K562 (cell line): ENCODE measurements around the gene NOP14. TPM values are rescaled to one million over a fixed set of nuclear protein-coding genes. Genes with fewer than 3 reads are reported as not detected.

ENCODE experiments used
- ARID1B ChIP-seq: fragments of 450-650 bp; IDR thresholded peaks from 2 replicates; pipeline ENCODE4 v1.6.1; 2016; ENCODE audit warnings: antibody characterized with exemption, mild to moderate bottlenecking, inconsistent platforms
- ATF1 ChIP-seq, 2 experiments: fragments of 450-650 bp in 1 of 2; IDR thresholded peaks; 2 replicates each; pipeline ENCODE4 v1.6.1; 2016; ENCODE audit warnings: missing compliant biosample characterization in 1 of 2, missing genetic modification characterization in 1 of 2
- BMI1 ChIP-seq: fragments of 150-350 bp; IDR thresholded peaks from 2 replicates; pipeline ENCODE4 v1.6.1; 2014; ENCODE audit warnings: low read length
- CBX8 ChIP-seq: fragments of 200-600 bp; sonication (generic); IDR thresholded peaks from 2 replicates; pipeline ENCODE4 v1.6.1; 2012; ENCODE audit warnings: borderline replicate concordance, mixed run types, low read depth, mild to moderate bottlenecking, moderate library complexity, mixed read lengths, low read length, control low read depth, inconsistent platforms; ENCODE audit not compliant: poor library complexity, severe bottlenecking; ENCODE audit errors: extremely low read depth
- CHD1 ChIP-seq: fragments of 200-600 bp; sonication (generic); IDR thresholded peaks from one replicate; pipeline ENCODE4 v1.6.1; 2012; ENCODE audit warnings: mild to moderate bottlenecking, moderate library complexity, low read length, inconsistent platforms
- CHD2 ChIP-seq: IDR thresholded peaks from 2 replicates; pipeline ENCODE4 v1.6.1; 2011; ENCODE audit warnings: low read depth, low read length
- ERF ChIP-seq: fragments of 450-650 bp; formaldehyde crosslinking; IDR thresholded peaks from 2 replicates; pipeline ENCODE4 v1.4.0; 2020; ENCODE audit warnings: mild to moderate bottlenecking, mixed read lengths
- HDAC3 ChIP-seq: fragments of 450-650 bp; IDR thresholded peaks from 2 replicates; pipeline ENCODE4 v1.6.1; 2018; ENCODE audit warnings: borderline replicate concordance, mild to moderate bottlenecking, moderate library complexity; ENCODE audit not compliant: partially characterized antibody
- LARP7 ChIP-seq: fragments of 450-650 bp; IDR thresholded peaks from 2 replicates; pipeline ENCODE4 v1.6.1; 2016
- MCM2 ChIP-seq: fragments of 450-650 bp; IDR thresholded peaks from 2 replicates; pipeline ENCODE4 v1.6.1; 2017; ENCODE audit warnings: low read depth, mild to moderate bottlenecking
- MEF2D ChIP-seq: conservative IDR thresholded peaks from 2 replicates; pipeline ENCODE4 v1.6.1; 2016; ENCODE audit warnings: low read depth, missing genetic modification characterization, missing compliant biosample characterization
- MXI1 ChIP-seq: IDR thresholded peaks from 2 replicates; pipeline ENCODE4 v1.6.1; 2011; ENCODE audit warnings: low read depth, mild to moderate bottlenecking, improper control_type of control experiment, low read length
- MYC ChIP-seq, 2 experiments: fragments of 250-450 bp in 1 of 2; sonication (Bioruptor Pico) in 1 of 2; IDR thresholded peaks; 2 replicates each; pipeline versions ENCODE4 v1.5.1 to v1.6.1; 2012 to 2021; ENCODE audit warnings: low read depth in 2 of 2, borderline replicate concordance in 1 of 2, improper control_type of control experiment in 1 of 2, low read length in 1 of 2, mild to moderate bottlenecking in 1 of 2, moderate library complexity in 1 of 2
- RBM34 ChIP-seq: fragments of 200-400 bp; formaldehyde crosslinking; IDR thresholded peaks from 2 replicates; pipeline ENCODE4 v1.6.1; 2018; ENCODE audit warnings: low read length, borderline replicate concordance; ENCODE audit not compliant: insufficient read depth
- SLC30A9 ChIP-seq: fragments of 250-450 bp; sonication (Bioruptor Pico); IDR thresholded peaks from 2 replicates; pipeline ENCODE4 v1.8.0; 2022; ENCODE audit warnings: mild to moderate bottlenecking, moderate library complexity
- TCFL5 ChIP-seq: fragments of 250-450 bp; sonication (Bioruptor Pico); conservative IDR thresholded peaks from 2 replicates; pipeline ENCODE4 v1.6.1; 2021; ENCODE audit warnings: mild to moderate bottlenecking, moderate library complexity, matching md5 sums
- TGIF2 ChIP-seq: sonication (generic); formaldehyde crosslinking; IDR thresholded peaks from 2 replicates; pipeline ENCODE4 v1.8.1; 2022; ENCODE audit warnings: mild to moderate bottlenecking, missing genetic modification reagents, moderate library complexity
- ZNF146 ChIP-seq: IDR thresholded peaks from one replicate; pipeline ENCODE4 v1.6.1; 2018; ENCODE audit warnings: missing compliant biosample characterization; ENCODE audit not compliant: unreplicated experiment
- ZNF324 ChIP-seq: fragments of 250-450 bp; sonication (Bioruptor Pico); IDR thresholded peaks from 2 replicates; pipeline ENCODE4 v1.4.0; 2020; ENCODE audit warnings: mild to moderate bottlenecking
- ZNF444 ChIP-seq: fragments of 250-450 bp; sonication (Bioruptor Pico); IDR thresholded peaks from 2 replicates; pipeline ENCODE4 v1.4.0; 2020; ENCODE audit warnings: mild to moderate bottlenecking, moderate library complexity
- ZSCAN32 ChIP-seq: fragments of 450-650 bp; formaldehyde crosslinking; IDR thresholded peaks from 2 replicates; pipeline ENCODE4 v1.4.0; 2020; ENCODE audit warnings: mild to moderate bottlenecking, moderate library complexity
- polyA plus RNA-seq, 8 experiments: library from polyadenylated mRNA; depleted of rRNA in 4 of 8; stranded (reverse) in 5 of 8; unstranded in 3 of 8; fragments of >200 nt; fragmentation: Nextera tagmentation in 2 of 8; fragmentation: Illumina TruSeq in 1 of 8; extraction: Ambion mirVana in 2 of 8; extraction: Trizol in 1 of 8; gene quantifications; 2 replicates each; pipeline versions ENCODE4 v1.2.1 to v1.2.3, GENCODE V29; 2011 to 2014; ENCODE audit warnings: inconsistent platforms in 1 of 8, missing spikeins in 1 of 8
- total RNA-seq, 7 experiments: library from RNA; depleted of rRNA in 6 of 7; stranded (reverse); fragments of >200 nt in 6 of 7; fragmentation: Illumina TruSeq in 2 of 7; extraction: Trizol in 2 of 7; gene quantifications; 2 replicates each; pipeline versions ENCODE4 v1.2.1 to v1.2.3, GENCODE V29; 2011 to 2021; ENCODE audit warnings: low replicate concordance in 1 of 7
- TF ChIP-seq, protein P1 (sequence below): IDR thresholded peaks from 3 replicates; pipeline ENCODE4 v1.6.1; 2011; ENCODE audit warnings: borderline replicate concordance, mild to moderate bottlenecking; ENCODE audit not compliant: insufficient read length, insufficient read depth
- TF ChIP-seq, protein P2 (sequence below), 3 experiments: IDR thresholded peaks in 2 of 3; conservative IDR thresholded peaks in 1 of 3; 2 replicates each; pipeline ENCODE4 v1.5.1; 2011 to 2012; ENCODE audit warnings: low read length in 3 of 3, mild to moderate bottlenecking in 3 of 3, control low read depth in 2 of 3, improper control_type of control experiment in 1 of 3, inconsistent platforms in 1 of 3, low read depth in 1 of 3, mixed read lengths in 1 of 3, moderate library complexity in 1 of 3; ENCODE audit not compliant: insufficient read depth in 2 of 3
- TF ChIP-seq, protein P3 (sequence below), 2 experiments: fragments of 450-650 bp in 1 of 2; sonication (generic) in 1 of 2; formaldehyde crosslinking; conservative IDR thresholded peaks; 2 replicates each; pipeline versions ENCODE4 v1.4.0 to v1.8.1; 2020 to 2022; ENCODE audit warnings: mild to moderate bottlenecking in 1 of 2, missing genetic modification reagents in 1 of 2

Gene NOP14
- total and polyA plus RNA-seq, 9 of the 15 experiments (the other 6 are each of a cell fraction or from before 2014, with no cell fraction given): 12.7 to 76.0 (median 50.9) TPM

DNA sequence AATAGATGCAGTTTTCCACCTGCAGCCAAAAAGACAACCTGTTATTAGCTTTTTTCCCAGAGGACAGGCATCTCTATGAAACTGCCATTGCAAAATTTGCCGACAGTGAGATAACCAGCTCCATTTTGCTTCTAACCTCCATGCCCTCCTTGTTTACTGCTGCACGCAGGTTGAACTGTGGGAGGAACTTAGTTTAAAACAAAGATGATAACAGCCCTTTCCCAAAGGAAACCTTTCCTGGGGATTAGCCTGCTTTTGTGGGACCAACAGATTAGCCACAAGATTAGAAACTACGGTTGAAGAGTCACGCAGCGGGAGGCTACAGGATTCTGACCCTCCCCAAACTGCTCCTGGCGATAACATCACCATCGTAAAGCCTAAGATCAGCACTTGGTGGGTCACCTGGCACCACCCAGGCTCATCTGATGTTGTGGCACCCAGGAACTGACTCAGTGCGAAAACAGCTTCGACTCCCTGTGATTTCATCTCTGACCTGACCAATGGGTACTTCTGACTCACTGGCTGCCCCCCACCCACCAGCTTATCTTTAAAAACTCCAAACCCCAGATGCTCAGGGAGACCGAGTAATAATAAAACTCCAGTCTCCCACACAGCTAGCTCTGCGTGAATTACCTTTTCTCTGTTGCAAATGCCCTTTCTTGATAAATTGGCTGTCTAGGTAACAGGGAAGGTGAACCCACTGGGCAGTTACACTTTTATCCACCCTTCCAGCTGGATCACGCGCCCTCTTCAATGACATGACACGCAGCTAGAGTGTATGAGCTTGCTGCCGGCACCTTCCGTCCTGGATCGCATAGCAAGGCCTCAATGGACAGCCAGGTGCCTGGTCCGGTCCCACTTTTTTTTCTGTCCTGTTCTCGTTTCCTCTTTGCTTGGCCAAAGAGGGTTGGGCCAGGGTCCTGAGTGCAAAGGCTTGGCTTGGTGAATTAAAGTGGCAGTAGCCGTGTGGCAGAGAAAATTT, 27.2 kb downstream of the NOP14 start (continued):
- TF ChIP-seq ERF (CRISPR knock-in tag) (no peak), ZNF324 (CRISPR knock-in tag) (no peak), CHD1 (no peak), TCFL5 (CRISPR knock-in tag) (no peak), MXI1 (no peak), TGIF2 (CRISPR knock-in tag) (no peak), RBM34 (no peak), ARID1B (peak; percentile 71), ATF1 (CRISPR knock-in tag; IDR thresholded peaks at IDR 0.05) (no peak), ATF1 (tag; IDR thresholded peaks at IDR 0.05) (no peak), CHD2 (no peak), MCM2 (no peak), ZNF146 (CRISPR knock-in tag) (no peak), MYC (IDR thresholded peaks at IDR 0.05; ENCODE audit: low read depth, low read length) (no peak), MYC (CRISPR knock-in tag; IDR thresholded peaks at IDR 0.05; ENCODE audit: borderline replicate concordance, low read depth) (no peak), MEF2D (tag) (no peak), BMI1 (no peak), HDAC3 (no peak), ZNF444 (CRISPR knock-in tag) (no peak), LARP7 (no peak), SLC30A9 (CRISPR knock-in tag) (no peak), CBX8 (no peak), ZSCAN32 (CRISPR knock-in tag) (no peak)
- TF ChIP-seq, protein P1, sequence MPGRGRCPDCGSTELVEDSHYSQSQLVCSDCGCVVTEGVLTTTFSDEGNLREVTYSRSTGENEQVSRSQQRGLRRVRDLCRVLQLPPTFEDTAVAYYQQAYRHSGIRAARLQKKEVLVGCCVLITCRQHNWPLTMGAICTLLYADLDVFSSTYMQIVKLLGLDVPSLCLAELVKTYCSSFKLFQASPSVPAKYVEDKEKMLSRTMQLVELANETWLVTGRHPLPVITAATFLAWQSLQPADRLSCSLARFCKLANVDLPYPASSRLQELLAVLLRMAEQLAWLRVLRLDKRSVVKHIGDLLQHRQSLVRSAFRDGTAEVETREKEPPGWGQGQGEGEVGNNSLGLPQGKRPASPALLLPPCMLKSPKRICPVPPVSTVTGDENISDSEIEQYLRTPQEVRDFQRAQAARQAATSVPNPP: no peak
- TF ChIP-seq, protein P2, sequence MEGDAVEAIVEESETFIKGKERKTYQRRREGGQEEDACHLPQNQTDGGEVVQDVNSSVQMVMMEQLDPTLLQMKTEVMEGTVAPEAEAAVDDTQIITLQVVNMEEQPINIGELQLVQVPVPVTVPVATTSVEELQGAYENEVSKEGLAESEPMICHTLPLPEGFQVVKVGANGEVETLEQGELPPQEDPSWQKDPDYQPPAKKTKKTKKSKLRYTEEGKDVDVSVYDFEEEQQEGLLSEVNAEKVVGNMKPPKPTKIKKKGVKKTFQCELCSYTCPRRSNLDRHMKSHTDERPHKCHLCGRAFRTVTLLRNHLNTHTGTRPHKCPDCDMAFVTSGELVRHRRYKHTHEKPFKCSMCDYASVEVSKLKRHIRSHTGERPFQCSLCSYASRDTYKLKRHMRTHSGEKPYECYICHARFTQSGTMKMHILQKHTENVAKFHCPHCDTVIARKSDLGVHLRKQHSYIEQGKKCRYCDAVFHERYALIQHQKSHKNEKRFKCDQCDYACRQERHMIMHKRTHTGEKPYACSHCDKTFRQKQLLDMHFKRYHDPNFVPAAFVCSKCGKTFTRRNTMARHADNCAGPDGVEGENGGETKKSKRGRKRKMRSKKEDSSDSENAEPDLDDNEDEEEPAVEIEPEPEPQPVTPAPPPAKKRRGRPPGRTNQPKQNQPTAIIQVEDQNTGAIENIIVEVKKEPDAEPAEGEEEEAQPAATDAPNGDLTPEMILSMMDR (IDR thresholded peaks at IDR 0.05 in 2 of 3, conservative IDR thresholded peaks at IDR 0.05 in 1 of 3; ENCODE audit: insufficient read depth in 2 of 3, low read depth in 1 of 3, low read length in 3 of 3): no peak
- TF ChIP-seq, protein P3, sequence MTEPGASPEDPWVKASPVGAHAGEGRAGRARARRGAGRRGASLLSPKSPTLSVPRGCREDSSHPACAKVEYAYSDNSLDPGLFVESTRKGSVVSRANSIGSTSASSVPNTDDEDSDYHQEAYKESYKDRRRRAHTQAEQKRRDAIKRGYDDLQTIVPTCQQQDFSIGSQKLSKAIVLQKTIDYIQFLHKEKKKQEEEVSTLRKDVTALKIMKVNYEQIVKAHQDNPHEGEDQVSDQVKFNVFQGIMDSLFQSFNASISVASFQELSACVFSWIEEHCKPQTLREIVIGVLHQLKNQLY (CRISPR knock-in tag; conservative IDR thresholded peaks at IDR 0.05): no peak
